ENCODE measurements around the gene TRIM25.

- TF ChIP-seq POLR2A (IDR thresholded peaks at IDR 0.05) (no peak), CTCF (IDR thresholded peaks at IDR 0.05) (no peak)
Observed at GRCh38 chr17:56913000-56913311, 893 bp downstream of the TRIM25 start.
